Stimulated activated CD4-positive, alpha-beta T cell treated with anti-CD3 and anti-CD28 coated beads, Interleukin-4, amount 100 ng/mL, for 4 hours (primary cell): Measurements from ENCODE around the gene EPHA2.
"Not testable (repeated sequence)": the region's sequence is repeated elsewhere in the genome, so short reads cannot be mapped to it uniquely, and the experiment has no call there.

Experiments
- DNase-seq, 2 experiments: peaks; one replicate each; pipeline ENCODE4 v3.0.0-alpha.2; 2020

EPHA2 gene

DNA sequence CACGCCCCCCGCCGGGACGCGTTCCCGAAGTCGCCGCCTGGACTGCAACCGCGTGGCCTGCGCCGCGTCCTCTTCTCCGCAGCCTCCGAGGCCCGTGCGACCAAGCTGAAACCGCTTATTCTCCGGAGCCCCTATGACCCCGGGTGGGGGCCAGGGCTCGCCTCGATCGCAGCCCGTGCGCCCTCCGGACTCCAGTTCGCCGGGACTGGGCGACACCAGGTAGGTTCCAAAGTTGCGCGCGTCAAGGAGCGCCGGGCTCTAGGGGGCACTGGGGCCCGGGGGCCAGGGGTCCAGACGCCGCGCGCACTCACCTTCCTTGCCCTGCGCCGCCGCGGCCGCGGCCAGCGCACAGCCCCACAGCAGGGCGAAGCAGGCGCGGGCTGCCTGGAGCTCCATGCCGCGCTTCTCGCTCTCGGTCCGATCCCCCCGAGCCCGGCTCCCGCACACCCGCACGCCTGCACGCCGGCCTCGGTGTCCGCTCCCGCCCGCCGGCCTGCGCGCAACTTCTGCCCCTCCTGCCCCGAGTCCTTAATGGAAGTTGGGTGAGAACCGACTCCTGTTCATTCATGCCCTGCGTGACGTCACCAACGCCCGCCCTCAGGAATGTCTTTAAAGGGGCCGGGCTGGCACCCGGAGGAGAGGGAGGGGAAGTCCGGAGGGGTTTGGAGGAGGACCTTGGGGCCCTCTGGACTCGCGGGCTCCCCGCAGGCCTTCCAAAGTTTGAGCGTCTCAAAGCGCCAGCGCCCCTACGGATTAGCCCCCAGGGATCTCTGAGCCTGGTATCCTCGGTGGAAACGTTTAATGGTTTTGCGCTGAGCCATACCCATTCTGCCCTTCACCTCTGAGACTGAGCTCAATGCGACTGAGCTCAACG, at the start of gene EPHA2:
EPHA2 (minus strand) TSS at position 533 of the 874 bp plus-strand sequence; CDS start at position 396, 137 bp downstream.
- DNase-seq: peak in 1 of 2 experiments; percentile 22

DNA sequence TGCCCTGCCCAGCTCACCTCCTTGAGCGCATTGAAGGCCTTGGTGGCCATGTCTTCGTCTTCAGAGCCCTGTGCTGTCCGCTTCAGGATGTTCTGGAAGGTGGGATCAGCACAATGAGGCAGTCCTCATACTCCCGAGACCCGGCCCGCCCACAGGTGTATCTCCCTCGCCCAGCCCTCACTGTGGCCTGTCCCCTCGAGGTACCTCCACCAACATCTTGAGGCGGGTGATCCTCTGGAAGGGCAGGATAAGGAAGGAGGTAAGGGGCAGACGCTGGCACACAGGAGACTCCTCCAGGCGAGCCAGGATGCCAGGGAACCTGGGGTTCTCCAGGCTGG, 49.4 kb upstream of the EPHA2 start:
- DNase-seq: no peak

DNA sequence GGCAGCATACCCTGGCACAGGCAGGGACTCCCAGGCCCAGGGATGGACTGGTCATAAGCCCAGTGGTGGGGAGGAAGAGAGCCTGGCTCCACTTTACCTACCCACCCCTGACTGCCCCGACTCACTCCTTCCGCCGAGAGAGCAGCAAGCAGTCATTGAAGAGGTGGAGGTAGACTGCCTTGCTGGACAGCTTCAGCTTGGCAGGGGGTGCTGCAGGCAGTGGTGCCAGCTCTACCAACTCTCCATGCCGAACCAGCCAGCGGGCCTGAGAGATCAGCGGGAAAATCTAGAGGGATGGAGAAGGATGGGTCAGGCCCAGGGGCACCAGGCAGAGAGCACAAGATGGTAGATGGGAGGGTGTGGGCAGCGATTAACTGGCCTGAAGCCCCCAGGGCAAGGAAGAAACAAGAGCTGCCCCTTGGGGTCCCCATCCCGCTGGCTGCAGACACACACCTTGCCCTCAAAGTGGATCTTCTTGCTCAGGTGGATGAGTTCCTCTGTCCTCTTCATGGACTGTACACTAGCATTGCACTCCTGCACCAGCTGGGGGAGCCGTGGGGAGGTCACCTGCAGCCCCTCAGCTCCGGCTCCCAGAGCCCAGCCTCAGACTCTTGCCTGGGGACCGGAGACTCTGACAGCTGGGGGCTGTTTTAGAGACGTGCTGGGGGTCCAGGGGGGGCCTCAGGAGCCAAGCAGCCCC, 48.9 kb upstream of the EPHA2 start:
- DNase-seq: peak; percentile 18 to 24

DNA sequence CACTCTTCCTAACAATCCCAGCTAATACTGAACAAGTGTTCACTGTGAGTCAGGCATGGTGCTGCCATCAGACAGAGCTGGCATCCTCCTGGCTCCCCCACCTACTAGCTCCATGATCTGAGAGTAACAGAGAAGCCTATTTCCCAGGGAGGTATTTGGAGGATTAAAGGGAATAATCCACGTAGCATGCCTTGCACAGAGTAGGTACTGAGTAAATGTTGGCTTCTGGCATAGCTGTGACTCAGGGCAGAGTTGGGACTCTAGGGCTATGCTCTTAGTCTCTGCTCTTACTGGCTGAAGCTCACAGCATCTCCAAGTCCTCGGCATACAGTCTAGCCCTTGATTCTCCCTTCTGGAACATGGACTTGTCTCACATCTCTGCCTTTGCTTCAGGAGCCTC, 48.3 kb upstream of the EPHA2 start:
- DNase-seq: no peak

DNA sequence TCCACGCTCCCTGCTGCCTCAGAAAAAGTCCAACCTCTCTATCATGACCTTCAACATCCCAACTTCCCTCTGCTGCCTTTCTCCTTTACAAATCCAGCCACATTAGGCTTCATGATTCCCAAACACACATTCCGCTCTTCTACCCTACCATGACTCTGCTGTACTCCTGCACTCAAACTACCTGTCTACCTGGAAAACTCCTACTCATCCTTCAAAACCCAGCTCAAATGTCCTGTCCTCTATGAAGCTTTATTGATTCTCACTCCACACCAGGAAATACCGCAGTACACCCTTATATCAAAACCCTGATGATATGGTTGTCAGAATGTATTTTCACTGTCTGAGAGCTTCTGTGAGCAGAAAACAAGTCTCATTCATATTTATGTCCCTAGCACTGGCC, 47.7 kb upstream of the EPHA2 start:
- no peak for DNase-seq

DNA sequence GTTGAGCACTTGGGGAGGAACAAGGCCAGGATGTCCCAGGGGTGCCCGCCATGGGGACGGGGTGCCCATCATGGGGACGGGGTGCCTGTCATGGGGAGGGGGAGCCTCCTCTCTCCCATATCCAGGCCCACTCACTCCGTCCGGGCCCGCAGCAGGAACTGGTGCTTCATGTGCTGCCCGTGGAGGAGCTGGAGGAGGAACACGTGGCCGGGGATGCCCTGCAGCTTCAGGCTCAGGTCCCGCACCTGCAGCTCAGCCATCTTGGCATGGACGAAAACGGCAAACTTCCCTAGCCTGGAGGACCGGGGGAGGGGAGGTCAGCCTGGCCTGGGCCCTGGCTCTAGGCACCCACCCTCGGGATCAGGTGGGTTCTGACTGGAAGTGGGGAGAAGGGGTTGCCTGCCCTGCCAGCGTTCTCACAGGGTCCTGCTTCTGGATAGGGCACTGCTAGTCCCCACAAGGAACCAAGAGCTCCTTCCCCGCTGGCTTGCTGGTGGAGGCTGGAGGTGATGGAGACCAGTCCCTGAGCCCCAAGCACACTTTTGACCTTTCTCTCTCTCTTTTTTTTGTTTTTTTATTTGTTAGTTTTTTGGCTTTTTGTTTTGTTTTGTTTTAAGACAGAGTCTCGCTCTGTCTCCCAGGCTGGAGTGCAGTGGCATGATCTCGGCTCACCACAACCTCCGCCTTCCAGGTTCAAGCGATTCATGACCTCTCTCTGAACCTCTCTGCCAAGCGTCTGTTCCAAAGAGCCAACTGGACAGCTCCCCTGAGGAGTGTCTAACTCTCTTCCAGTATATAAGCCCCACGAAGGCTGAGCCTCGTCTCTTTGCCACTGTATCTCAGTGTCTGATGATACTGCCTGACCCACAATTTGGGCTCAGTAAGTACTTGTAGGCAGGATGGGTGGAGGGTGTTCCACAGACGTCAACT, 46.7 kb upstream of the EPHA2 start:
- DNase-seq: no peak

DNA sequence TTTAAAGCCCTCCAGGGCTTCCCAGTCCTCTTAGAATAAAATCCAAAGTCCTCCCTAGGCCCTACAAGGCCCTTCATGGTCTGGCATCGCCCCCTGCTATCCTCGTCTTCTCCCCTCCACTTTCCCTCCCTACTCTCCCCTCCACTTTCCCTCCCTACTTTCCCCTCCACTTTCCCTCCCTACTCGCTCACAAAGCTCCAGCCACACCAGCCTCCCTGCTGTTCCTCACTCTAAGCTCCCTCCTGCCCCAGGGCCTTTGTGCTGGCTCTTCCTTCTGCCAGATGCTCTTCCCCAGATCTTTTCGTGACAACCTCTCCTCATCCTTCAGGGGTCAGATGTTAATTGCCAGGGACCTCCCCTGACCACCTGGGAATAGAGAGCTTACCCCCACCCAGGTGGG, 43.8 kb upstream of the EPHA2 start:
- no peak for DNase-seq

DNA sequence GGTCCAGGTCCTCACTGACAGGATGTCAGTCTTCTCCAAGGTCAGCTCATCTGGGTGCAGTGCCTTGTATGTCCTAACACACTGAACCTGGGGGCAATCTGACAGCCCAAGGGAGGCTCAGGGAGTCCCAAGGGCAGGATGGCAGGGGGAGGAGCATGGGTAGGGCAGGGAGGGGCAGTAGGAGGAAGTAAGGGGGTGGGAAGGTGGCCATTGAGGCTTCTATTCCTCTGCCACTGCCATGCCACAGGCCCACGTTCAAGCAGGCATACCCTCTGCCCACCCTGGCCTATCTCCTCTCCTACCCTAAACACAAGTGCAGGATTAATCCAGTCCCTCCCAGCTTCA, 43.3 kb upstream of the EPHA2 start:
- DNase-seq: no peak

DNA sequence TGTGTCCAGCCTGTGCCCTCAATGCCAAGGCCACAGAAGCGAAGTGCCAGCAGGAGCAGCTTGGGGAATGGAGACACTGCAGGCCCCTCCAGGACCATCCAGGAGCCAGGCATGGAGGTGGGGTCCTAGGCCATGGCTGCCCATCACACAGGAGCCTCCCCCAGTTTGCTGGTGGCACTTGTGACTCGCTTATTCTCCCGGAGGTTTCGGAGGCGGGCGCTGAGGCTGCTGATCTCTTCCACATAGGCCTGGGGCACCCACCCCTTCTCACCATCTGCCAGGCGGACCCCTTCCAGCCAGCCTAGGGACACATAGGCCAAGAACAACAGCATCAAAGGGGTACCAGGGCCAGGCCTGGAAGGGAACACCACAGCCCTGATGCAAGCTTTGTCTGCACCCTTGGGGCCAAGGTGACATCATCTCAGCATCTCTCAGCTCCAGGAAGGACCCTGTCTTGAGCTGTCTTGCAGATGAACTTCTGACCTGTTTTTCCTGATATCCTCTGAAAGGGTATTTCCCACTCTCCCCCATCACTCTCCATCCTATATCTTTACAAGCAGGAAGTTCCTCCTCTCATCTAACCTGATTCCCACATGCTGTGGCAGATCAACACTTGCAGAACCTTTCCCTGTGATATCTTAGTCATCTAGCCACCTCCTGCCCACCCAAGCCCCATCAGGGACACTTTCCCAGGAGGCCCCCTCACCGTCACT, 42.7 kb upstream of the EPHA2 start:
- no peak for DNase-seq

DNA sequence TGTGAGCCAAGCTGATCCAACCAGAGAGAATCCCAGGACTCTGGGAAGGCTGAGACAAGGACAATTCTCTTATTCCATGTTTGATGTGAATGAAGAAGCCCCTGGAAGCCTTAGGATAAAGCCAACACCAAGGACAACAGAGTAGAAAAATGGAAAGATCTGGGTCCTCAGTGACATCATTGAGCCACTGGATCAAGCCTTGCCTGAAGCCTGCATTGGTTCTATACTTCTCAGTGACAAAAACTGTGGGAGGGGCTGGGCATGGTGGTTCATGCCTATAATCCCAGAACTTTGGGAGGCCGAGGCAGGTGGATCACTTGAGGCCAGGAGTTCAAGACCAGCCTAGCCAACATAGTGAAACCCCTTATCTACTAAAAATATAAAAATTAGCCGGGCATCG, 41.0 kb upstream of the EPHA2 start:
- DNase-seq: no peak

DNA sequence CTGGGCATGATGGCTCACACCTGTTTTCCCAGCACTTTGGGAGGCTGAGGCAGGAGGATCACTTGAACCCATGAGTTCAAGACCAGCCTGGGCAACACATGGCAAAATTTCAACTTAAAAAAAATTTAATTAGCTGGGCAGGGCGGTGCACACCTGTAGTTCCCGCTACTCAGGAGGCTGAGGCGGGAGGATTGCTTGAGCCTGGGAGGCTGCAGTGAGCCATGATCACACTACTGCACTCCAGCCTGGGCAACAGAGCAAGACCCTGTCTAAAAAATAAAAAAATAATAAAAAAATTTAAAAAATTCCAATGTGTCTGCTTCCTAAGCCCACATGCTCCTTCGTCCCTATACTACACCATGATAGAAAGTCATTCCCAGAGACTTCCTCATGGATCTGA, 40.3 kb upstream of the EPHA2 start:
- DNase-seq: not testable (repeated sequence)

DNA sequence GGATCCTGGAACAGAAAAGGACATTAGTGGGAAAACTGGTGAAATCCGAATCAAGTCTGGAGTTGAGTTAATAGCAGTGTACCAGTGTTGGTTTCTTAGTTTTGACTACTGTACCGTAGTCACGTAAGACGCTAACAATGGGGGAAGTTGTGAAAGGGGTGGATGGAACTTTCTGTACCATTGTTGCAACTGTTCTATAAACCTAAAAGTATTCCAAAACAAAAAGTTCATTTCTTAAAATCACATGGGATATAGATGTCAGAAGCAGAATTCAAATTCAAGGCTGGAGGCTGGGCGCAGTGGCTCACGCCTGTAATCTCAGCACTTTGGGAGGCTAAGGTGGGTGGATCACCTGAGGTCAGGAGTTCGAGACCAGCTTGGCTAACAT, 39.6 kb upstream of the EPHA2 start:
- no peak for DNase-seq

DNA sequence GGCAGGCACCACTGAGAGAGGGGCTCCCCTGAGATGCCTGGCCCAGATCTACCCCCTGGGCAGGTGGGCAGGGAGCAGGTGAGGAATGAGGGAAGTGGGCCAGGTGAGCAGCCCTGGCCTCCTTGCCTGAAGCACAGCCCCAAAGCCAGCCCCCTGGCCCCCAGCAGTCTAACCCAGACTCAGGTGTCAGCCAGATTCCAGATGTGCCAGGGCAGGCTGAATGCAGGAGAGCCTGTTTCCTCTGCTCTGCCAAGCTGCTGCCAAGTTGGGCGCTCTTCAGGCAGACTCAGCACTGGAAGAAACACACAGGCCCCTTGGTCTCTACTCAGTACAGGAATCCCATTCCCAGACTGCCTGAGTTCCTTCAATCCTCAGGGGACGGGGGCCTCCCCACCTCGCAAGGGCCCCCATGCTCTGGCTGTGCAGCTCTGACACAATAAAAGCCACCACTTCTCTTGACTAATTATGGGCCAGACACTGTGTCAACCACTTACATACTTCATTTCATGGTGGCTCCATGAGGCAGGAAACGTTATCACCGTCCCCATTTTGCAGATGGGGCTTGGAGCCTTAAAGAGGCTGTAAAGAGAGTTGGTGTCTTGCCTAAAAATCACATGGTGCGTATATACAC, 36.2 kb upstream of the EPHA2 start:
- DNase-seq: no peak

DNA sequence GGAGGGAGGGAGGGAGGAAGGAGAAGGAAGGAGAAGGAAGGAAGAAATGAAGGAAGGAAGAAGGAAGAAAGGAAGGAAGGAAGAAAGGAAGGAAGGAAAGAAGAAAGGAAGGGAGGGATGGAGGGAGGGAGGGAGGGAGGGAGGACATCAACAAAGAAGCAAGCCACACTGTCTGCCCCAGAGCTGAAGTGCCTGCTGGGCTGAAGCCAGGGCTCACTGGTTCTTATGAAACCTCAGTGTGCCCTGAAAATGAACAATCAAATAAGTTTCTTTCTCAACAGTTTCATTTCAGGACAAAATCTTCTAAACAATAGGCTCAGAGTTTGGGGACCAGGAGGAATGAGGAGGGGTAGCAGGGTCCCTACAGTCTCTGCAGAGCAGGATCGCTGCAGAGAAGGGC, 35.4 kb upstream of the EPHA2 start:
- DNase-seq: no peak

DNA sequence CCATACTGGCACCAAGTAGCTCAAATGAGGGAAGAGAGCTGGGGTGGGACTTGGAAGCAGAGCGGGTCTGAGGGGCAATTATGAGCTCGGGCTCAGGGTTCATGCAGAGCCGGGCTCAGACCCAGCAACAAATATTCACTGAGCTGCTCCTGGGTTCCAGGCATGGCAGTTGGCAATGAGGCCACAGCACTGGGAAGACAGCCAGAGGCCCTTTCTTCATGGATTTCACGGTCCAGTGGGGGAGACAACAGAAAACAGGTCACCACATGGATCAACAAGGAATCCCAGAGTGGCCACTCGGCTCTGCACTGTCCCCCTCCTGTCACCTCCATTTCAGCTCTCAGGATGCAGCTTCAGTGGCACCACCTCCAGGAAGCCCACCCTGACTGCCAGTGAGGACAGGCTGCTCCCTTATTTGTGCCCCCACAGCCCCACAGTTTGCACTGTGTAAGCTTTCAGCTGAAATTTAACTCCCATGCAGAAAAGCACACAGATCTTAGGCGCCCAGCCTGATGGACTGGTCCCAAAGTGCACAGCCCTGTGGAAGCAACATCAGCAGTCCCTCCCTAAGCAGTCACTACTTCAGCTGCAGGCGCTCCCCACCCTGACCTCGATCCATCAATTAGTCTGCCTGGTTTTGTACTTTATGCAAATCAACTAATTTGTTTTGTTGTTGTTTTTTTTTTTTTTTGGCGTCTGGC, 34.2 kb upstream of the EPHA2 start:
- DNase-seq: no peak

DNA sequence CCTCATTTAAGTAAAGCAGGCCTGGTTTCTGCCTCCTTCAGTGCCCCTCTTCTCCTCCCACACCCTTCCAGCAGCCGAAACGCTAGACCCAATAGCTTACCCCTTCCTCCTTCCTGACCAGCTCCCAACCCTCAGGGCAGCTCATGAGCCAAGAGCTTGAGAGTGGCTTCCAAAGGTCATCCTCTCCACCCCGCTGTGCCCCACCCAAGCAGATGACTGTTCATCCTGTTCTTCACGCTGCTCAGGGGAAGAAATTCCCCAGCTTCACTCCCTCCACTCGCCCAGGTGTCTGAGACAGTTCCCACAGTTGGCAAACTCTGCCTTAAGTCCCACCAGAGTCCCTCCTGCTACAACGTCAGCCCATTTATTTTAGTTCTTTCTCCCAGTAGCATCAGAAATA, 33.1 kb upstream of the EPHA2 start:
- no peak for DNase-seq

DNA sequence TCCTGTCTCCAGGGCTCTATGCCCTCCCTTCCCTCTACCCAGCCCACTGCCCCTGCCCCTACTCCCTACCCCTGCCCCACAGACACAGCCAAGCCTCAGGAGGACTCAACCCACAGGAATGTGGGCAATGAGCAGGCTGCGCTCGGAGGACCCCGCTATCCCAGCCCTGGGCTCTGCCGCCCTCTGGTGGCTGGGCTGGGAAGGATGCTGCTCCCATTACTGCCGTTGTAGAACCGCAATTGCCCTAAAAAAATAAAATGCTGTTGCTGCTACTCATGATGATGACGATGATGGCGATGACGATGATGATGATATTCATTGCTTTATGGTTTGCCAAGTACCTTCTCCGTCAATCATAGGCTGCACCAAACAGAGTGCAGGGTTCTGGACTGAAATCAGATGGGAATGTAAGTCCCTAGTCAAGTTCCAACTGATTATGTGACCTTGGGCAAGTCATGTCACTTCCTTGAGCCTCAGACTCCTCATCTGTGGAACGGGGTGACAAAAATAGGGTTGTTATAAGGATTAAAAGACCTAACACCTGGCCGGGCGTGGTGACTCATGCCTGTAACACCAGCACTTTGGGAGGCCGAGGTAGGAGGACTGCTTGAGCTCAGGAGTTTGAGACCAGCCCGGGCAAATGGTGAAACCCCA, 32.0 kb upstream of the EPHA2 start:
- DNase-seq: peak; percentile 70 to 77

DNA sequence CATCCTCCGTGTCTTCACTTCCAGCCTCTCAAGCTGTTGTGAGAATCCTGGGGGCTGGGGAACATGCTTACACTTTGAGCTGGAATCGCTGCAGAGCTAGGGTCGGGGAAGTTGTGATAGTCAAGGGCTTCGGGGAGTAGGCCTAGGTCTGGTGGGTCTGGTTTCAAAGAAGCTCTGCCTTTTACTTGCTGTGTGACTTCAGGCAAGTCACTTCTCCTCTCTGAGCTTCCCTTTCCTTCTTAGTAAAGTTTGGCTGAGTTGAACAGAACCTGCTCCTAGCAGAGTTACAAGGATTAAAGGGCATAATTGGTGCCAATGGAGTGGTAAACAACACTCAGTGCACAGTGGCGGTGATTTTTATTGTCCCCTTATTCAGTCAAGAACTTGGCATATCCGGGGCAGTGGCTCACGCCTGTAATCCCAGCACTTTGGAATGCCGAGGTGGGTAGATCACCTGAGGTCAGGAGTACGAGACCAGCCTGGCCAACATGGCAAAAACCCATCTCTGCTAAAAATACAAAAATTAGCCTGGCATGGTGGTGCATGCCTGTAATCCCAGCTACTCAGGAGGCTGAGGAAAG, 30.9 kb upstream of the EPHA2 start:
- no peak for DNase-seq

DNA sequence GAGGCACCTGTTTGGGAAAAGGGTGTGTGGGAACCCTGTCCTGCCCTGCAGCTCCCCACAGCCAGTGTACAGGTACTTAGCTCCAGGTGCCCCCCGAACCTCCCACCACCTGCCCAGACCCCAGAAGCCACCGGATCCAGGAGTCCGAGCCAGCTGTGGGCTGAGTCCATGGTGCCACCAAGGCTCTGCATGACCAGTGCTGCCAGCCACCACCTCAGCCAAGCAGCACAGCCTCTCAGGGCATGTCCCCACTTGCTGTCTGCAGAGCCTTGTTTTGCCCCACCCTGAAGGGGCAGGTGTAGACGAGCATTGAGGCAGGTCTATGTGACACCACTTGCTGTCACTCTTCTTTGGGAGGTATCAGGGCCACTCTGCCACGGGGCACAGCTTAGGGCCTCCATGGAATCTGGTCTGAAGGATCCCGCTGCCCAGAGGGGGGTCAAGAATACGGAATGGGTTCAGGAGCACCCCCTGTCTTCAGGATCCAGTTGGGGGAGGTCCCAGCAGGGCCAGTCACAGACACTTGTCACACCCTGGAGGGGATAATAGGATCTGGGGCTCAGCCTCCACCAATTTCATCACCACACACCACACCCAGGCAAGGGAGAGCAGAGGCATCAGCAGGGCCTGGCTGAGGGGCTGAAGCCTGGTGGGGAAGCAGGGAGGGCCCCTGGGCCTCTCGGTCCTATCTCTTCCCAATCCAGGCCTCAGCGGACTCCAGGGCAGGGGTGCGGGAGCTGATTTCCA, 28.9 kb upstream of the EPHA2 start:
- no peak for DNase-seq
